GM12891 (cell line): Measurements from ENCODE around the gene TBC1D1.

Source experiments
- DNase-seq: peaks from one replicate; pipeline ENCODE4 v3.0.0; 2011; ENCODE audit warnings: low spot score; ENCODE audit not compliant: insufficient read length
- FAIRE-seq: peaks from 2 replicates; lab custom pipeline; 2011; peaks lifted over from hg19 to GRCh38; lab: Jason Lieb, UNC
- PAX5 ChIP-seq: IDR thresholded peaks from 2 replicates; pipeline ENCODE4 v1.6.1; 2011; ENCODE audit warnings: low read length, moderate library complexity, mild to moderate bottlenecking; ENCODE audit not compliant: insufficient read depth, severe bottlenecking
- POLR2A ChIP-seq: IDR thresholded peaks from 2 replicates; pipeline ENCODE4 v1.6.1; 2011; ENCODE audit warnings: low read depth, low read length, control low read depth
- POLR2AphosphoS5 ChIP-seq: IDR thresholded peaks from 2 replicates; pipeline ENCODE4 v1.6.1; 2011; ENCODE audit warnings: low read depth, low read length, control low read depth
- POU2F2 ChIP-seq: IDR thresholded peaks from 2 replicates; pipeline ENCODE4 v1.6.1; 2011; ENCODE audit warnings: low read depth, mild to moderate bottlenecking, control low read depth, low read length, moderate library complexity
- SPI1 ChIP-seq: IDR thresholded peaks from 2 replicates; pipeline ENCODE4 v1.6.1; 2011; ENCODE audit warnings: low read depth, low read length, control low read depth
- TAF1 ChIP-seq: IDR thresholded peaks from 2 replicates; pipeline ENCODE4 v1.6.1; 2011; ENCODE audit warnings: low read depth, low read length, control low read depth

TBC1D1 gene

DNA sequence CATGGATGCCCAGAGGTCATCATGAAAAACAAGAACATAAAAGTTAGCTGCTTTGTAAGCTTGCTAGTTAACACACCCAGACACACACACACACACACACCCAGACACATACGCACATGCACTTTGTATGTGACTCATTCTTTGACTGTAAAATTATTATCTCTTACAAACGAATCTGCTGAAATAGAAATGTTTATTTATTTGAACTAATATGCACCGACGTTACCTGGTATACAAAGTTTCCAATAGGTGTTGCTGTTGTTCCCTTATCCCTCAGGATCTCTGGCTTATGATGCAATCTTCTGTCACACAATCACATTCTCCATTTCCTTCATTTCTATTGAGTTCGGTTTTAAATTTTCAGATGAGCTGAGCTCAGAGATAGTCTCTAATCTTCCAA, 278.6 kb downstream of the TBC1D1 start:
- FAIRE-seq (no peak), DNase-seq (no peak)
- TF ChIP-seq PAX5 (no peak), POLR2AphosphoS5 (no peak), TAF1 (no peak), POU2F2 (no peak), POLR2A (no peak), SPI1 (no peak)

DNA sequence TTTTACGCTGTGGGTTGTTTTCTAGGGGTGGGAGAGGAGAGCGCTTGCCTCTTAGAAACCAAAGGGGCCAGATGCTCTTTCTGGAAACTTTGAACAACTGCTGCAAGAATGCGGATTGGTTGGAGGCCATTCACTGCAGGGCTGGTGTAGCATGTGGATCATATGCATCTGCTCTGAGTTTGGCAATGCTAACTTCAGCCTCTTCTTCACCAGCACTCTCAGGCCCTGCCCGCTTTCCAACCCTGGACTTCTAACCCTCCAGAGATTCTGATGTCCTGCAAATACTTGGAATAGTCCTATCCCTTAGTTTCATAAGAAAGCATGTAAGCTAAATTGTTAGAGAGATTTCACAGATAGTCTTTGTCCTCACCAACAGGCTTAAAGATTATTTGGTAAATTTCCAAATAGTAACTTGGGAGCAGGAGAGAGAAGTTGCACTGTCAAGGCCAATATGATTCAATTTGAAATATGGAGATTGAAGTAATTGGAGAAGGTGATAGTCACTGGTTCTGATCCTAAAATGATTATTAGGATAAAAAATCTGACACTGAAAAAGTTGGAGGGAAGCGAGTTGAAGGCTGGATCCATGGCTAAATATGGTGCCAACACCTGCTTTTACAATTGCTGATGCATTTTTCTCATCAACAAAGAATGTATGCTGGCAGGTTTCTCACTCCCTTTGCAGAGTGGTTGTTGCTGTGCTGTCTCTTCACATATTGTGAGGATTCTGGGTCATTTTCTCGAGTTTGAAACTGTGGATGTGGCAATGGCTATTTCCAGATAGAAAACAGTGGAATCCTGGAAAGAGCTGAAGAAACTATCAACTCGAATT, 279.7 kb downstream of the TBC1D1 start:
- no peak for FAIRE-seq
- DNase-seq, result no peak
- TF ChIP-seq TAF1, result no peak
- no peak for TF ChIP-seq POLR2AphosphoS5
- no peak for TF ChIP-seq POU2F2
- no peak for TF ChIP-seq PAX5
- TF ChIP-seq SPI1, result no peak
- TF ChIP-seq POLR2A, result no peak

DNA sequence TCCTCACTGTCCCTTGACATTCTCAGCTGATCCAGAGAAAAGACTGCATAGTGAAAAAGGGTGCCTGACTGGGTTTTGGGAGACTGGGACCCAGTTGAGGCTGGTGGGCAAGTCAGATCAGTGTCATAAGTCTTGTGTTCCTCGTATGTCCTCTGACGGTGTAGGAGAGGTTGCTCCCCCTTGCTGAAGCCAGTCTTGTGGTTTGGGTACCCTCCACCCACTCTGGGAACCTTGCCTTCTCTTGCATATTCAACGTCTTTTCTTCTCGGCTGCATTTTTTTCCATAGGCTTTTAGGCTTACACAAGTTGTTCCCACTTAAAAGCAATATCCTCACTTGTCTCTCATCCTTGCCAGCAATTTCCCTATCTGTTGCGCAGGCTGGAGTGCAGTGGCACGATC, 281.2 kb downstream of the TBC1D1 start:
- TF ChIP-seq POLR2AphosphoS5 (no peak), PAX5 (no peak), POLR2A (no peak), POU2F2 (no peak), SPI1 (no peak), TAF1 (no peak)
- DNase-seq (no peak), FAIRE-seq (no peak)

DNA sequence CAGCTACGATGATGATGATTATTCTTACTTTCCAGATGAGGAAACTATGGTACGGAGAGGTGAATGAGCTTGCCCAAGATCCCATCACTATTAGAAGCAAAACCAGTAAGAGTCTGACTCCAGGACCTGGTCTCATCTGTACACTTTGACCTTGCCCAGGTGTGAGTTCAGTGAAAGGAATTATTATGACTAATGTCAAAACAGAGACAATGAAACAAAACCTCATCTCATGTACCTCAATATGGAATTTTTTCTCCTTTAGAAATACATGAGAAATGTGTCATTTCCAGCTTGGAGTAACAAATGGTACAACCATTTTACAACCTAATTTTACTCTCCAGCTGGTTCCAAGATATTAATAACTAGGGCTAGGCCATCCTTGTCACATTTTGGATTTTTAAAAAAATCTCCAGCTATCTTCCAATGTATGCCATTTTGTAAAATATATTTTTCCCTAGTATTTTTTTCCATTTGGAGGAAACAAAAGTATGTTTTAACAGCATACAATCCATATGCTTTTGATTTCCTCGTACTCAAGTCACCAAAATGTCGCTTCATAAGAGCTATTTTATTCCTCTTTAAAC, 283.1 kb downstream of the TBC1D1 start:
- TF ChIP-seq POLR2AphosphoS5, result no peak
- no peak for TF ChIP-seq POU2F2
- TF ChIP-seq SPI1, result no peak
- TF ChIP-seq PAX5, result no peak
- no peak for TF ChIP-seq TAF1
- TF ChIP-seq POLR2A, result no peak
- DNase-seq (no peak), FAIRE-seq (no peak)

DNA sequence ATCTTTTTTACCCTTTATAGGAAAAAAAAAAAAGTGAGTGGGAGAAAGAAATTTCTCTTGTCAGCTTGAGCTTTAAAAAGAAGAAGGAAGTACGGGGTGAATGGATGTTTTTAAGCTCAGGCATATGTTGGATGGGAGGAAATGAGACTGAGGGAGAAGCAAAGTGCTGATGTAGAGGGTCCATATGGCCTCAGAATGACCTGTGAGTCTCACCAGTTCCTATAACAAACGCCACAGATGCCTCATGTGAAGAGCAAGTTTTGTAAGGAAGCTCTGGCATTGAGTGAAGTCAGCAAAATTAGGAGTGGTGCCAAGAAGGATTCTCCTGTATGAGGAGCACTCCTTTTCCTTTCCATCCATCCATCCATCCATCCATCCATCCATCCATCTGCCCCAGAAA, 283.9 kb downstream of the TBC1D1 start:
- DNase-seq (no peak), FAIRE-seq (no peak)
- TF ChIP-seq SPI1, result peak; percentile 28; the same call in 1 of the 2 replicates
- no peak for TF ChIP-seq POLR2A
- no peak for TF ChIP-seq POLR2AphosphoS5

DNA sequence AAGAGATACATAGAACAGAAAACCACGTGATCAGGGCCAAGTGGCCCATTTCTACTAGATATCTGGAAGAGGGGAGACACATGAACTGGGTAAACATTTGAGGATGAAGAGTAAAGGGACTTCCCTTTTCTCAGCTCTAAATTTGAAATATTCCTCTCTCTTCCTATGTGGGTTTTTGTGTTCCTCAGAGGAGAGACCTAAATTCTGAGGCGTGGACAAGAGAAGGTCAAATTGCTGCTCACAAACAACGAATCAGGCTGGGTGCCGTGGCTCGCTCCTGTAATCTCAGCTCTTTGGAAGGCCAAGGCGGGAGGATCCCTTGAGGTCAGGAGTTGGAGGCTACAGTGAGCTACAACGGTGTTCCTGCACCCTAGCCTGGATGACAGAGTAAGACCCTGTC, 285.3 kb downstream of the TBC1D1 start:
- DNase-seq (no peak), FAIRE-seq (no peak)
- TF ChIP-seq PAX5 (no peak), SPI1 (no peak), TAF1 (no peak), POU2F2 (no peak), POLR2AphosphoS5 (no peak), POLR2A (no peak)

DNA sequence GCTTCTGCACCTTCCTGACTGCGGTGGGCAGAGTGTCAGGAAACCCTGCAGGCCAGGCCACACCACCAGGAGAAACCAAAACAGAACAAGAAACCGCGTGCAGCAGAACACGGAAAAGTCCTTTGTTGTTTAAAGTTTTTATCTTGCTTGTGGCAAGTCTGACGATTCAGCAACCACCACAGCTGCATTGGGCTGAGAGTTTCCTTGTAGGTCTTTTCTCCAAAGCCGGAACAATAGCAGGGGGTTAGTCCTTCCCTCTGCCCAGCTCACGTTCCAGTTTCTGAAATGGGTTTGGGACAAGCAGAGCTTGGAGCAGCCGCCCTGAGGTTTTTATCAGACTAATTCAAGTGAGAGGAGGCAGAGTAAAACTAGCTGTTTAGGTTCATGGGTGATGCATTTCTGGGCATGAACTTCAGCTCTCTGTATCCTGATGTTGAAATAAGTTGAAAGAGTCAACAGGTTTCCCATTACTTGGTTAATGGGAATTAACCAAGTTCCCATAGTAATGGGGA, 286.2 kb downstream of the TBC1D1 start:
- DNase-seq (no peak), FAIRE-seq (no peak)
- TF ChIP-seq POLR2AphosphoS5, result no peak
- TF ChIP-seq PAX5, result no peak
- TF ChIP-seq POU2F2, result no peak
- TF ChIP-seq SPI1, result no peak

DNA sequence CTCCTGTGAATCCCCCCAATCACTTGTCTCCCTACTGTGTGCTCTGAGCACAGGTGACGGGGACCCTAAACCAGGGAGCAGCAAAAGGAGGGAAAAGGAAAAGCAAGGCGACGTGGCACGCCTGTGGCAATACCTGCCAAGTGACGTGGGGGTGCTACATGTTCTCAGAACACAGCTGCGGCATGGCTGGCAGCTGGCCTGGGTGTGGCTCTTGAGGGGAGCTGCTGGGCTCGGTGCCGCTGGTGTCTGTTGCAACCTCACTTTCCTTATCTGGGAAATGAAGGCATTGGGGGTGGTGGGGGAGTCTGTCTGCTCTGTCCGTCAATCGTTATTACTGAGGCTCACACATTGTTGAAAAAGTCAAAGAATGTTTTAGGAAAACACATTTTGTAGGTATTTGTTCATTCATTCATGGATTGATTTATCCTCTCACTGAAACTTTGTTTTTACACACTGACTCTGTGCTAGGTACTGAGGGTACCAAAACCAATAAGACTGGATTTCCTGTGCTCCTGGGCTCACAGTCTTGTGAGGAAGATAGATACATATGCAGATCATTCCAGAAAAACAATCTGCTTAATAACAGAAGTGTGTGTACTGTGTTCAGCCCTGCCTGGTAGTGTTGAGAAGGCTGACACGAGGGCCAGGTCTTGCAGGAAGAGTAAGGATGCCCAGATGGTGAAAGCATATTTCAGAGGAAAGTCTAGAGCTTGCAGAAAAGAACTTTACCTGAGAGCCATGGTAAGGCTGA, 286.9 kb downstream of the TBC1D1 start:
- DNase-seq (no peak), FAIRE-seq (no peak)
- TF ChIP-seq SPI1 (no peak), PAX5 (no peak), POLR2A (no peak; the same call in 1 of the 2 replicates), TAF1 (no peak), POLR2AphosphoS5 (no peak), POU2F2 (no peak)
